NCI-H82 treated with DMSO at 0.1 percent for 48 hours (cell line): ENCODE results near the gene MOB3B.

Source experiments
- DNase-seq: peaks from one replicate; lab custom pipeline; 2025; ENCODE audit not compliant: unreplicated experiment; lab: John Stamatoyannopoulos, UW

The MOB3B gene

GRCh38 chr9:27394154-27394825 is 135.3 kb downstream of the MOB3B start:
- DNase-seq: no peak

GRCh38 chr9:27393054-27393846 is 136.4 kb downstream of the MOB3B start:
- DNase-seq: no peak

GRCh38 chr9:27392451-27392850 is 137.2 kb downstream of the MOB3B start:
- no peak for DNase-seq

- DNase-seq: no peak
These were observed 138.3 kb downstream of the MOB3B start for GRCh38 chr9:27391040-27391895.

- no peak for DNase-seq
These were observed 141.5 kb downstream of the MOB3B start for GRCh38 chr9:27388150-27388549.

GRCh38 chr9:27387722-27388121 is 141.9 kb downstream of the MOB3B start:
- no peak for DNase-seq

GRCh38 chr9:27386571-27387091 is 143.0 kb downstream of the MOB3B start:
- DNase-seq: no peak

- DNase-seq: no peak
These were observed 143.8 kb downstream of the MOB3B start for GRCh38 chr9:27385606-27386322.

GRCh38 chr9:27384262-27385014 is 145.2 kb downstream of the MOB3B start:
- DNase-seq: no peak

- no peak for DNase-seq
These were observed 146.1 kb downstream of the MOB3B start for GRCh38 chr9:27383524-27383923.

- no peak for DNase-seq
These were observed 146.6 kb downstream of the MOB3B start for GRCh38 chr9:27382975-27383374.

- no peak for DNase-seq
These were observed 147.3 kb downstream of the MOB3B start for GRCh38 chr9:27382308-27382707.

- DNase-seq: no peak
These were observed 150.0 kb downstream of the MOB3B start for GRCh38 chr9:27379311-27380251.

- DNase-seq: no peak
These were observed 151.7 kb downstream of the MOB3B start for GRCh38 chr9:27377811-27378456.

- DNase-seq: no peak
These were observed 152.3 kb downstream of the MOB3B start for GRCh38 chr9:27377147-27377807.

GRCh38 chr9:27373851-27374250 is 155.8 kb downstream of the MOB3B start:
- no peak for DNase-seq

- DNase-seq: no peak
These were observed 157.0 kb downstream of the MOB3B start for GRCh38 chr9:27372615-27373014.

GRCh38 chr9:27371382-27371781 is 158.2 kb downstream of the MOB3B start:
- no peak for DNase-seq
